Ecto neural progenitor cell (in vitro differentiated cells): Measurements from ENCODE around the gene TMEM69.
"Not testable (repeated sequence)": the region's sequence is repeated elsewhere in the genome, so short reads cannot be mapped to it uniquely, and the experiment has no call there.

ENCODE experiments used
- DNase-seq: peaks from one replicate; pipeline ENCODE4 v3.0.0-alpha.2; 2018; ENCODE audit warnings: low spot score

The TMEM69 gene

DNA sequence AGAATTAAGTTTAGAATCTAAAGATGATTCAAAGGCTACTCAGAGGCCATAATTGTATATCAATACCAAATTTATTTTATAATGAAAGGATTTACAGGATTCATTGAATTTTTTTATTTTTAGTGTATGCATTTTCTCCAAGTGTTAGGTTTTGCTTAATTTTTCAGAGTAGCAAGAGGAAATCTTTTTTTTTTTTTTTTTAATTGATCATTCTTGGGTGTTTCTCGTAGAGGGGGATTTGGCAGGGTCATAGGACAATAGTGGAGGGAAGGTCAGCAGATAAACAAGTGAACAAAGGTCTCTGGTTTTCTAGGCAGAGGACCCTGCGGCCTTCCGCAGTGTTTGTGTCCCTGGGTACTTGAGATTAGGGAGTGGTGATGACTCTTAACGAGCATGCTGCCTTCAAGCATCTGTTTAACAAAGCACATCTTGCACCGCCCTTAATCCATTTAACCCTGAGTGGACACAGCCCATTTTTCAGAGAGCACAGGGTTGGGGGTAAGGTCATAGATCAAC lies 51.7 kb downstream of the TMEM69 start:
- not testable (repeated sequence) for DNase-seq
